HG03064 (cell line): ENCODE data around the gene NIPSNAP2.
"Not testable (repeated sequence)": the region's sequence is repeated elsewhere in the genome, so short reads cannot be mapped to it uniquely, and the experiment has no call there.

Experiments used
- ATAC-seq: cut with Tn5 transposase; IDR thresholded peaks from one replicate; pipeline ENCODE4 v1.9.1; 2021; ENCODE audit warnings: low read depth; ENCODE audit not compliant: unreplicated experiment

The NIPSNAP2 gene

DNA sequence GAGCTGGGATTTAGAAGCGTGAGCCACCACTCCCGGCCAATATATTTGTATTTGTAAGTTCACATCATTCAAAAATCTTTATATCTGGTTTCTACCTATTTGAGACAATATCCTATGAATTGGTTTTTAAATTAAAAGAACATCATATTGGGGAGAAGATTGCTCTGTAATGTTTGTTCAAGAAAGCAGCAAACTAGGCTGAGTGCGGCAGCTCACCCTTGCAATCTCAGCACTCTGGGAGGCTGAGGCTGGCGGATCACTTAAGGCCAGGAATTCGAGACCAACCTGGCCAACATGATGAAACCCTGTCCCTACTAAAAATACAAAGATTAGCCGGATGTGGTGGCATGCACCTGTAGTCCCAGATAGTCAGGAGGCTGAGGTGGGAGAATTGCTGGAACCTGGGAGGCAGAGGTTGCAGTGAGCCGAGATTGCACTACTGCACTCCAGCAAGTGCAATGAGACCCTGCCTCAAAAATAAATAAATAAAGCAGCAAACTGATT is 9.4 kb downstream of the NIPSNAP2 start:
- ATAC-seq, result no peak

DNA sequence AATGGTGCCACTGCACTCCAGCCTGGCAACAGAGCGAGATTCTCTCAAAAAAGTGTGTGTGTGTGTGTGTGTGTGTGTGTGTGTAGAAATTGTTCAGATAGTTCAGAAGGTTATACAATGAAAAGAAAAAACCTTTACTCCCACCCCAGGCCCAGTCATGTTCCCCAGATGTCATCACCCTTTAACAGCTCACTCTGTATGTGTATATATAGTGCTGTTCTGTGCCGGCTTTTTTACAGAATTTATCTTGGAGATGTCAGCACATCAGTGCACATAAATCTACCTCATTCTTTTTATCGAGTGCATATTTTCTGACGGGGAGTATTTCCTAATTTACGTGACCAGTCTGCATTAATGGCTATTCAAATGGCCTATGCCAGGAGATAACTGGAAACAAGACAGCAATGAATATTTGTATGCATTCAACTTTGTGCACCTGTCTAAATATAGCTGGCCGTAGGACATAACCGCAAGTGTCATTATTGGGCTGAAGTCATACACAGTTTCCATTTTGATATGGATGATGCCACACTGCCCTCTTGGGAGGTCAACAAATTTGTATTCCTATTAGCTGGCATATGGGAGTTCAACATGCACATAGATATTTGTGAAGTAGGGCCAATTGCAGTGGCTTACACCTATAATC is 11.7 kb downstream of the NIPSNAP2 start:
- no peak for ATAC-seq

DNA sequence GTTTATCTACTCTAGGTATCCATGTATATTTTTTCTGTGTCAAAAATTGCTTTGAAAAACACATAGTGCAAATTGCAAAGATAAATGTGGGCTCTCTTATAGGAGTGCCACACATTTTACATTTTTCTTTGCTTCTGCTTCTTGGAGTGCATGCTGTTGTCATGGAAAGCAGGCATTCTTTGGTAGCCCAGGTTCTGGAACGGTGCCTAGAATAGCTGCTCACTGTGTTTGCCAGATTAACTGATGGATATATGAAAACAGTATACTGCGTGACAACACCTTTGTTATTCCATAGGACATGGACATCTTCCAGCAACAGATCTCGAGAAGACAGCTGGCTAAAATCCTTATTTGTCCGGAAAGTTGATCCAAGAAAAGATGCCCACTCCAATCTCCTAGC is 13.4 kb downstream of the NIPSNAP2 start:
- no peak for ATAC-seq

DNA sequence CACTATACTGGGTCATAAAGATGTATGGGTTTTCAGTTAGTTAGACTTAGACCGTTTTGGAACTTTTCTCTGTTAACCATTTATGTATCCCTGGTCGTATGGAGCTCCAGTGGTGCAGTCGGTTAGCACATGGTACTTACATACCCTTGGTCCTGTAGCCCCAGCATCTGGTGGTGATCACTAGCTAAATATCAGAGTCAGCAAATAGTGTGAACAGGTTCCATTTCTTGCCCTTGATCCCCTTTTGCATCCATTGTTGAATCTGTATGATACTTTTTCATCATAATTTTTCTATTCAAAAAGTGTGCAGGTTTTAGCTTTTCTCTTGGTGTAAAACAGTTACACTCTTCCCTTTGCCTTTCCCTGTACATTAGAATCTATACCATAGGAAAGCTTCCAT is 15.9 kb downstream of the NIPSNAP2 start:
- no peak for ATAC-seq

DNA sequence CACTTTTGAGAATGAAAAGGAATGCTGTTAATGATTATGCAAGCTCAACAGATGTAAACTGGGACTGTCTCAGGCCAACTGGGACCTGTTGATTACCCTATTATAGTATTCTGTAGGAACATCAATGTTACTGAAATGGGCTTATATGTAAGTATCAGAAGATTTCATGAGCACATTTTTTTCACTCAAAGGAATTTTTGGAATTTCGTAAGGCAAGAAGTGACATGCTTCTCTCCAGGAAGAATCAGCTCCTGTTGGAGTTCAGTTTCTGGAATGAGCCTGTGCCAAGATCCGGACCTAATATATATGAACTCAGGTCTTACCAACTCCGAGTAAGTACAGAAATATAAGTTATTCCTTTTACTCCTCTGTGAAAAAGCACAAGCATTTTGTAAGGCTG is 19.2 kb downstream of the NIPSNAP2 start:
- ATAC-seq, result no peak

GRCh38 chr7:55992346-55992745 is 28.0 kb downstream of the NIPSNAP2 start:
- no peak for ATAC-seq

GRCh38 chr7:55996856-55997500 is 32.6 kb downstream of the NIPSNAP2 start:
- ATAC-seq, result no peak

DNA sequence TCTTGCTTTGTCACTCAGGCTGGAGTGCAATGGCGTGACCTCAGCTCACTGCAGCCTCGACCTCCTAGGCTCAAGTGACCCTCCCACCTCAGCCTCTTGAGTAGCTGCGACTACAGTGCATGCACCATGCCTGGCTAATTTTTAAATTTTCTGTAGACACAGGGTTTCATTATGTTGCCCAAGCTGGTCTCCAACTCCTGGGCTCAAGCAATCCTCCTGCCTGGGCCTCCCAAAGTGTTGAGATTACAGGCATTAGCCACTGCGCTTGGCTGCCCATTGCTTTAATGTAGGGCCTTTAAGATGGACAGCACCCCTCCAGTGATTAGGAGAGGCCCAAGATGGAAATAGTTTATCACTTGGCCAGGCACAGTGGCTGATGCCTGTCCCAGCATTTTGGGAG is 39.4 kb downstream of the NIPSNAP2 start:
- no peak for ATAC-seq

DNA sequence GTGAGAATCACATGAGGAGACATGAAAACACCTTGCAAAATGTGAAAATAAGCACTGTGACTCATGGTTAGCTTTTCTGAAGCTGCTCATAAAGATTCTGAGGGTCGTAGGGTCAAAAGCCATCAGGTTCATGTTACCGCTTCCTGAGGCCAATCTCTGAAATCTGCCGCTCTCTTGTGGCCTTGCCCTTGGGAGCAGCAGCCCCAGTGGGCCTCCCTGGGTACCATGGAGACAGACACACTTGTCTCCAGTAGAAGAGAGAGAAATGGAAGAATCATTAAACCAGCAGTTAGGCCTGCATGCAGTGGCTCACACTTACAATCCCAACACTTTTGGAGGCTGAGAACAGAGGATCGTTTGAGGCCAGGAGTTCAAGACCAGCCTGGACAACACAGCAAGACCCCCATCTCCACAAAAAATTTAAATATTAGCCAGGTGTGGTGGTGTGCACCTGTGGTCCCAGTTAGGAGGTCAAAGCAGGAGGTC is 42.8 kb downstream of the NIPSNAP2 start:
- no peak for ATAC-seq

DNA sequence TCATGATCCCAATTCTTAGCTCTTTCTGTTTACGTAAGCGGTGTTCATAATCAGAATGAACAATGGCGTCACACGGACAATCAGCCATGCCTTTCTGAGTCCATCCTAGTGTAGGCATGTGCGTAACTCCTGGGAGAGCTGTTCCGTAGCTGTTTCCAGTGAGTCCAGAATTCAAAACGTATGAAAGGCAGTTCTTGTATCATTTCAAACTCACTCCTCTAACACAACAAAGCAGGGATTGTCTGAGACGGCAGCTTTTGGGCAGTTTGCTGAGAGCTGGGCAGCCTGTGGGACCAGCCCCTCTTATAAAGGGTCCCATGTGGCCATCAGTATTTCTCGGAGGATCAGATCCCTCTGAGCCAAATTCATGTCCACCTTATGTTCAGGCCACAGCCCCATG is 43.5 kb downstream of the NIPSNAP2 start:
- ATAC-seq, result no peak

GRCh38 chr7:56009695-56010094 is 45.3 kb downstream of the NIPSNAP2 start:
- no peak for ATAC-seq

GRCh38 chr7:56017015-56017414 is 52.6 kb downstream of the NIPSNAP2 start:
- ATAC-seq, result not testable (repeated sequence)

DNA sequence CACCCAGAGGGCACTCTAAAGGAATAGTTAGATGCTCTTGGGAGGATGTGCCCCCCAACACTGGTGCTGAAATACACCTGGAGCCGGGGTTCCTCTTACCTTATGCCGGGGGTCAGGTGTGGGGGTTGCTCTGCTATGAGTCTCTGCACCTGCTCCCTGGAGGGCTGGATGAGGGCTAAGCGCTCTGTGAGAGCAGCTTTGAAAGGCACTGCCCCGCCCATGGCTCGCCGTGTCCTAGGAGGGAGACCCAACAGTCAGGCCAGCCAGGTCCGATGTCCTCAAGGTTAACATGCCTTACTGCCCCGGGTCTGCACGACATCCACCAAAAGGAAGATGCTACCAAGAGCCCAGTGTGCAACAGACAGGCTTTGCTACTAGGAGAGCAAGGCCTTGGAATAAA is 55.1 kb downstream of the NIPSNAP2 start:
- ATAC-seq, result no peak

- no peak for ATAC-seq
Observed at GRCh38 chr7:56023500-56023899, 59.1 kb downstream of the NIPSNAP2 start.

- ATAC-seq, result no peak
Observed at GRCh38 chr7:56026538-56026937, 62.2 kb downstream of the NIPSNAP2 start.

GRCh38 chr7:56028942-56029630 is 64.7 kb downstream of the NIPSNAP2 start:
- ATAC-seq, result no peak

DNA sequence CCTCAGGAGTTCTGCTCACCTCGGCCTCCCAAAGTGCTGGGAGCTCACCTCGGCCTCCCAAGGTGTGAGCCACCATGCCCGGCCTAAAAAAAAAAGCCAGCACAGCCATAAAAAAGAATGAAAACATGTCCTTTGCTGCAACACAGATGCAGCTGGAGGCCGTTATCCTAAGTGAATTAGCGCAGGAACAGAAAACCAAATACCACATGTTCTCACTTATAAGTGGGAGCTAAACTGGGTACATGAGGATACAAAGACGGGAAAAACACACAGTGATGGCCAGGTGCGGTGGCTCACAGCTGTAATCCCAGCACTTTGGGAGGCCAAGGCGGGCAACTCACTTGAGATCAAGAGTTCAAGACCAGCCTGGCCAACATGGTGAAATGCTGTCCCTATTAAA is 66.0 kb downstream of the NIPSNAP2 start:
- ATAC-seq, result no peak

- not testable (repeated sequence) for ATAC-seq
Observed at GRCh38 chr7:56031556-56031955, 67.2 kb downstream of the NIPSNAP2 start.

DNA sequence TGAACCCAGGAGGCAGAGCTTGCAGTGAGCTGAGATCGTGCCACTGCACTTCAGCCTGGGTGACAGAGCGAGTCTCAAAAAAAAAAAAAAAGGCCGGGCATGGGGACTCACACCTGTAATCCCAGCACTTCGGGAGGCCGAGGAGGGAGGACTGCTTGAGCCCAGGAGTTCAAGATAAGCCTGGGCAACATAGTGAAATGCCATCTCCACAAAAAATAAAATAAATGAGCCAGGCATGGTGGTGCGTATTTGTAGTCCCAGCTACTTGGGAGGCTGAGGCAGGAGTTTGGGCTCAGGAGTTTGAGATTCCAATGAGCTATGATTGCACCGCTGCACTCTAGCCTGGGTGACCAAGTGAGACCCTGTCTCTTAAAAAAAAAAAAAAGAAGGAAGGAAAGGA is 68.2 kb downstream of the NIPSNAP2 start:
- not testable (repeated sequence) for ATAC-seq

DNA sequence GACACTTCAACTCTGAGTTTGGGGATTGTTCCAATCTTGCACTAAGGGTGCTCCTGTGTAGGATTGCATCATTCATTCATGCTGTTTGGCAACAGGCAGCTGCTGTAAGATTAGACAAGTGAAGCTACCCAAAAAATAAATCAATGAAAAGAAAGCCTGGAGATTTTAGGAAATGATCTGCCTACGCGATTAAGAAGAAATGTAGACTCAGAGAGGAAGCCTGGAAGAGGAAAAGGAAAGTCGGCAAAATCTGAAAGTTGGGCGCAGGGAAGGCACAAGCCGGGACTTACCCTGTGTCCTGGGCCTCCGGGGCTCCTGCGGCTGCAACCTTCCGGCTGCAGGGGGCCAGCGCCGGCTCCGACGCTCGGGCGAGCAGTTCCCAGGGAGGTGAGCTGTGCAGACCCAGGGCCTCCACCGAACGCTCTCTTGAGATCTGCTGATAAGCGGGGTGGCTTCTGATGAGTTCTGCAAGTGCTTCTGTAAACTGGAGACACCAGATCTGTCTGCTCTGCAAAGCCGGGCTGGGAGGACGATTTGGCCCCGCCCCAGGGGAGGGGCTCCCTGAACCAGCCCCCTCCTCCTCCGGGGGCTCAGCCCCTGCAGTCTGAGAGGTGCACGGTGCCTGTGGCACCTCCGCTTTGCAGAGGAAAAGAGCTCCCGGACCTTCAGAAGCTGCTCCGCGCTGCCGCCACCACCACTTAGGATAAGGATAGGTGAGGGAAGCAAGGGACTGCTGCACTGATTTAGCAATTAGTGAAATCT is 69.5 kb downstream of the NIPSNAP2 start:
- peak; percentile 94 for ATAC-seq

GRCh38 chr7:56040730-56041129 is 76.3 kb downstream of the NIPSNAP2 start:
- no peak for ATAC-seq
